ENCODE data around the gene HECW1.

GRCh38 chr7:43385309-43385680 is 272.8 kb downstream of the HECW1 start:
- TF ChIP-seq BCL11A (tag by site-specific recombination; IDR thresholded peaks at IDR 0.05; ENCODE audit: low read depth): no peak
- TF ChIP-seq GLIS2 (tag by site-specific recombination; IDR thresholded peaks at IDR 0.05): no peak
- no peak for TF ChIP-seq ZNF658 (tag by site-specific recombination; IDR thresholded peaks at IDR 0.05)
- TF ChIP-seq CTCF (tag by site-specific recombination; IDR thresholded peaks at IDR 0.05): no peak
- no peak for TF ChIP-seq REPIN1 (tag by site-specific recombination; IDR thresholded peaks at IDR 0.05; ENCODE audit: low read depth)
- TF ChIP-seq ZEB2 (tag by site-specific recombination; IDR thresholded peaks at IDR 0.05): no peak
- TF ChIP-seq ZNF558 (tag by site-specific recombination; IDR thresholded peaks at IDR 0.05): no peak
- no peak for TF ChIP-seq ZSCAN30 (tag by site-specific recombination; IDR thresholded peaks at IDR 0.05)
- no peak for TF ChIP-seq HIC1 (tag by site-specific recombination; IDR thresholded peaks at IDR 0.05)
